LoVo (cell line): ENCODE measurements around the gene PER2.

Experiments
- DNase-seq: peaks from one replicate; pipeline ENCODE4 v3.0.0-alpha.2; 2016; ENCODE audit warnings: low spot score

The PER2 gene

GRCh38 chr2:238230699-238231098 lies 57.7 kb downstream of the PER2 start:
- DNase-seq, result no peak

- DNase-seq, result no peak
Observed at GRCh38 chr2:238228700-238229099, 59.7 kb downstream of the PER2 start.

- DNase-seq, result no peak
Observed at GRCh38 chr2:238227587-238228032, 60.8 kb downstream of the PER2 start.

GRCh38 chr2:238226698-238227586 lies 61.5 kb downstream of the PER2 start:
- DNase-seq, result no peak

GRCh38 chr2:238225911-238226697 lies 62.3 kb downstream of the PER2 start:
- DNase-seq, result no peak

GRCh38 chr2:238225121-238225520 lies 63.3 kb downstream of the PER2 start:
- no peak for DNase-seq

- no peak for DNase-seq
Observed at GRCh38 chr2:238224356-238225035, 63.9 kb downstream of the PER2 start.

- DNase-seq, result no peak
Observed at GRCh38 chr2:238220892-238221521, 67.4 kb downstream of the PER2 start.

- DNase-seq, result no peak
Observed at GRCh38 chr2:238220274-238220891, 68.0 kb downstream of the PER2 start.

- DNase-seq, result no peak
Observed at GRCh38 chr2:238216651-238217184, 71.7 kb downstream of the PER2 start.

- no peak for DNase-seq
Observed at GRCh38 chr2:238207006-238207405, 81.4 kb downstream of the PER2 start.

GRCh38 chr2:238203973-238204683 lies 84.3 kb downstream of the PER2 start:
- DNase-seq, result no peak

- DNase-seq, result peak; percentile 89
Observed at GRCh38 chr2:238203094-238203972, 85.1 kb downstream of the PER2 start, which contains the start of gene ILKAP. ILKAP (minus strand) TSS chr2:238203695; CDS start chr2:238203553, 142 bp downstream.

GRCh38 chr2:238202326-238203093 lies 85.9 kb downstream of the PER2 start:
- DNase-seq, result no peak
